ENCODE data around the gene RPS19BP1.

DNA sequence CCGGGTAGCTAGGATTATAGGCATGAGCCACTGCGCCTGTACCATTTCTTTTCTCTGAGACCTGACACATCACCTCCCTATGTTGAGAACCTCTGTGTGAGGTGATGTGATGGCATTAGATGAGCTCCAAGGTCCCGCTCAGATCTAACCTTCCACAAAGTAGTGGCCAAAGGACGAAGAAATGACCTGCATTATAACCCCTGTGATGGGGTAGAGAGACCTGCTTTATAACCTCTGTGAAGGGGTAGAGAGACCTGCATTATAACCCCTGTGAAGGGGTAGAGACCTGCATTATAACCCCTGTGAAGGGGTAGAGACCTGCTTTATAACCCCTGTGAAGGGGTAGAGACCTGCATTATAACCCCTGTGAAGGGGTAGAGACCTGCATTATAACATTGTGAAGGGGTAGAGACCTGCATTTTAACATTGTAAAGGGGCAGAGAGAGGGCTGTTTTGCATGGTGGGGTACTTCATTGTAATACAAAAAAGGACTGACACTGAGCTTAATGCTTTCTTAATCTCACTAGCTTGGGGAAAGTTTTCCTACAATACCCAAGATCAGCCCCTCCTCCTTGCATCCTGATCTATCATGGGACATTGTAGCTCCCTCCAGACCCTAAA is 21.9 kb downstream of the RPS19BP1 start:
- TF ChIP-seq, protein P1, sequence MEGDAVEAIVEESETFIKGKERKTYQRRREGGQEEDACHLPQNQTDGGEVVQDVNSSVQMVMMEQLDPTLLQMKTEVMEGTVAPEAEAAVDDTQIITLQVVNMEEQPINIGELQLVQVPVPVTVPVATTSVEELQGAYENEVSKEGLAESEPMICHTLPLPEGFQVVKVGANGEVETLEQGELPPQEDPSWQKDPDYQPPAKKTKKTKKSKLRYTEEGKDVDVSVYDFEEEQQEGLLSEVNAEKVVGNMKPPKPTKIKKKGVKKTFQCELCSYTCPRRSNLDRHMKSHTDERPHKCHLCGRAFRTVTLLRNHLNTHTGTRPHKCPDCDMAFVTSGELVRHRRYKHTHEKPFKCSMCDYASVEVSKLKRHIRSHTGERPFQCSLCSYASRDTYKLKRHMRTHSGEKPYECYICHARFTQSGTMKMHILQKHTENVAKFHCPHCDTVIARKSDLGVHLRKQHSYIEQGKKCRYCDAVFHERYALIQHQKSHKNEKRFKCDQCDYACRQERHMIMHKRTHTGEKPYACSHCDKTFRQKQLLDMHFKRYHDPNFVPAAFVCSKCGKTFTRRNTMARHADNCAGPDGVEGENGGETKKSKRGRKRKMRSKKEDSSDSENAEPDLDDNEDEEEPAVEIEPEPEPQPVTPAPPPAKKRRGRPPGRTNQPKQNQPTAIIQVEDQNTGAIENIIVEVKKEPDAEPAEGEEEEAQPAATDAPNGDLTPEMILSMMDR (IDR thresholded peaks at IDR 0.05): no peak
- no peak for TF ChIP-seq CBFB (CRISPR knock-in tag; IDR thresholded peaks at IDR 0.05; ENCODE audit: low read depth)
- TF ChIP-seq E2F4 (CRISPR knock-in tag; IDR thresholded peaks at IDR 0.05; ENCODE audit: borderline replicate concordance, low read depth): no peak
- no peak for TF ChIP-seq NR2C2 (CRISPR knock-in tag; IDR thresholded peaks at IDR 0.05)
- TF ChIP-seq, protein P2, sequence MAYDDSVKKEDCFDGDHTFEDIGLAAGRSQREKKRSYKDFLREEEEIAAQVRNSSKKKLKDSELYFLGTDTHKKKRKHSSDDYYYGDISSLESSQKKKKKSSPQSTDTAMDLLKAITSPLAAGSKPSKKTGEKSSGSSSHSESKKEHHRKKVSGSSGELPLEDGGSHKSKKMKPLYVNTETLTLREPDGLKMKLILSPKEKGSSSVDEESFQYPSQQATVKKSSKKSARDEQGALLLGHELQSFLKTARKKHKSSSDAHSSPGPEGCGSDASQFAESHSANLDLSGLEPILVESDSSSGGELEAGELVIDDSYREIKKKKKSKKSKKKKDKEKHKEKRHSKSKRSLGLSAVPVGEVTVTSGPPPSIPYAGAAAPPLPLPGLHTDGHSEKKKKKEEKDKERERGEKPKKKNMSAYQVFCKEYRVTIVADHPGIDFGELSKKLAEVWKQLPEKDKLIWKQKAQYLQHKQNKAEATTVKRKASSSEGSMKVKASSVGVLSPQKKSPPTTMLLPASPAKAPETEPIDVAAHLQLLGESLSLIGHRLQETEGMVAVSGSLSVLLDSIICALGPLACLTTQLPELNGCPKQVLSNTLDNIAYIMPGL (CRISPR knock-in tag; IDR thresholded peaks at IDR 0.05): no peak
- TF ChIP-seq, protein P3, sequence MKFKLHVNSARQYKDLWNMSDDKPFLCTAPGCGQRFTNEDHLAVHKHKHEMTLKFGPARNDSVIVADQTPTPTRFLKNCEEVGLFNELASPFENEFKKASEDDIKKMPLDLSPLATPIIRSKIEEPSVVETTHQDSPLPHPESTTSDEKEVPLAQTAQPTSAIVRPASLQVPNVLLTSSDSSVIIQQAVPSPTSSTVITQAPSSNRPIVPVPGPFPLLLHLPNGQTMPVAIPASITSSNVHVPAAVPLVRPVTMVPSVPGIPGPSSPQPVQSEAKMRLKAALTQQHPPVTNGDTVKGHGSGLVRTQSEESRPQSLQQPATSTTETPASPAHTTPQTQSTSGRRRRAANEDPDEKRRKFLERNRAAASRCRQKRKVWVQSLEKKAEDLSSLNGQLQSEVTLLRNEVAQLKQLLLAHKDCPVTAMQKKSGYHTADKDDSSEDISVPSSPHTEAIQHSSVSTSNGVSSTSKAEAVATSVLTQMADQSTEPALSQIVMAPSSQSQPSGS (CRISPR knock-in tag; IDR thresholded peaks at IDR 0.05; ENCODE audit: borderline replicate concordance, low read depth): no peak
- TF ChIP-seq NR1H2 (CRISPR knock-in tag; IDR thresholded peaks at IDR 0.05): no peak
- TF ChIP-seq, protein P4, sequence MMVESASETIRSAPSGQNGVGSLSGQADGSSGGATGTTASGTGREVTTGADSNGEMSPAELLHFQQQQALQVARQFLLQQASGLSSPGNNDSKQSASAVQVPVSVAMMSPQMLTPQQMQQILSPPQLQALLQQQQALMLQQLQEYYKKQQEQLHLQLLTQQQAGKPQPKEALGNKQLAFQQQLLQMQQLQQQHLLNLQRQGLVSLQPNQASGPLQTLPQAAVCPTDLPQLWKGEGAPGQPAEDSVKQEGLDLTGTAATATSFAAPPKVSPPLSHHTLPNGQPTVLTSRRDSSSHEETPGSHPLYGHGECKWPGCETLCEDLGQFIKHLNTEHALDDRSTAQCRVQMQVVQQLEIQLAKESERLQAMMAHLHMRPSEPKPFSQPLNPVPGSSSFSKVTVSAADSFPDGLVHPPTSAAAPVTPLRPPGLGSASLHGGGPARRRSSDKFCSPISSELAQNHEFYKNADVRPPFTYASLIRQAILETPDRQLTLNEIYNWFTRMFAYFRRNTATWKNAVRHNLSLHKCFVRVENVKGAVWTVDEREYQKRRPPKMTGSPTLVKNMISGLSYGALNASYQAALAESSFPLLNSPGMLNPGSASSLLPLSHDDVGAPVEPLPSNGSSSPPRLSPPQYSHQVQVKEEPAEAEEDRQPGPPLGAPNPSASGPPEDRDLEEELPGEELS (CRISPR knock-in tag; IDR thresholded peaks at IDR 0.05): no peak
- TF ChIP-seq ELF4 (CRISPR knock-in tag; IDR thresholded peaks at IDR 0.05; ENCODE audit: low read depth): no peak
- TF ChIP-seq USF1 (CRISPR knock-in tag; IDR thresholded peaks at IDR 0.05): peak; percentile 38; the same call in 1 of the 2 replicates
- TF ChIP-seq ZNF219 (CRISPR knock-in tag; IDR thresholded peaks at IDR 0.05; ENCODE audit: borderline replicate concordance): no peak
- TF ChIP-seq CREB1 (CRISPR knock-in tag; IDR thresholded peaks at IDR 0.05): no peak
- no peak for TF ChIP-seq ESRRA (CRISPR knock-in tag; IDR thresholded peaks at IDR 0.05; ENCODE audit: borderline replicate concordance)

All from WTC11 (cell line).